ENCODE measurements around the gene ITPA. TPM values are rescaled to one million over a fixed set of nuclear protein-coding genes. Genes with fewer than 3 reads are reported as not detected.

ITPA gene
- total RNA-seq, 6 experiments from 2014 or later, result 62.3 to 76.7 (median 70.2) TPM

DNA sequence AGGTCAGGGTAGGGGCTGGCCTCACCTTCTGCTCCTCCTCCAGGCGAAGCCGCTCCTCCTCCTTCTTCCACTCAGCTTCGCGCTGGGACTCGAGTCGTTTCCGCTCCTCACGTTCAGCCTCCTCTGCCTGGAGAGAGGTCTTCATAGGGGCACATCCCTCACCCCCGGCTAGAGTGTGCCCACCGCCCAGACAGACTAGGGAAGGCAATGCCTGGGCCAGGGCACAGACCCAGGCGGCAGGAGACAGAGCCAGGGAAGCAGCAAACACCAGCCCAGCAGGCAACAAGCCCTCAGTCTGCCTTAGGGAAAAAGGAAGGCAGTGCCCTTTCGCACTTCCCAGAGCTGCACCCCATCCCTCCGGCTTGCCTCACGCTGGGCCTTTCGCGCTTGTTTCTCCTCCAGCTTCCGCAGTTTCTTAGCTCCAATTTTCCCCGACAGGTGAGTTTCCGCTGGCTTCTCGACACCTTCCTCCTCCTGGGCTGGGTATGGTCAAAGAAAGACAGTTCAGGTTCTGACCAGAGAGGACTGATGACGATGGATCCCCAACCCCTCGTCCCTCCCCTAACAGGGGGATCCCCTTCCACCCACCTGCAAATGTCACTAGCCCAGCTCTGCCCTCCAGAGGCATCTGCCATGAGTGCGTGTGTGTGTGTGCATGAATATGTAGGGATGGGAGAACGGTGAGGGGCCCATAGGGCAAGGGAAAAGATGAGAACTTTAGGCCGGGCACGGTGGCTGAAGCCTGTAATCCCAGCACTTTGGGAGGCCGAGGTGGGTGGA, 9.1 kb upstream of the ITPA start:
- TF ChIP-seq, protein P1, sequence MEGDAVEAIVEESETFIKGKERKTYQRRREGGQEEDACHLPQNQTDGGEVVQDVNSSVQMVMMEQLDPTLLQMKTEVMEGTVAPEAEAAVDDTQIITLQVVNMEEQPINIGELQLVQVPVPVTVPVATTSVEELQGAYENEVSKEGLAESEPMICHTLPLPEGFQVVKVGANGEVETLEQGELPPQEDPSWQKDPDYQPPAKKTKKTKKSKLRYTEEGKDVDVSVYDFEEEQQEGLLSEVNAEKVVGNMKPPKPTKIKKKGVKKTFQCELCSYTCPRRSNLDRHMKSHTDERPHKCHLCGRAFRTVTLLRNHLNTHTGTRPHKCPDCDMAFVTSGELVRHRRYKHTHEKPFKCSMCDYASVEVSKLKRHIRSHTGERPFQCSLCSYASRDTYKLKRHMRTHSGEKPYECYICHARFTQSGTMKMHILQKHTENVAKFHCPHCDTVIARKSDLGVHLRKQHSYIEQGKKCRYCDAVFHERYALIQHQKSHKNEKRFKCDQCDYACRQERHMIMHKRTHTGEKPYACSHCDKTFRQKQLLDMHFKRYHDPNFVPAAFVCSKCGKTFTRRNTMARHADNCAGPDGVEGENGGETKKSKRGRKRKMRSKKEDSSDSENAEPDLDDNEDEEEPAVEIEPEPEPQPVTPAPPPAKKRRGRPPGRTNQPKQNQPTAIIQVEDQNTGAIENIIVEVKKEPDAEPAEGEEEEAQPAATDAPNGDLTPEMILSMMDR (IDR thresholded peaks at IDR 0.05), result no peak
- no peak for DNase-seq
- H3K27ac Mint-ChIP-seq, result no peak overlapping the region
- H3K36me3 Mint-ChIP-seq (ENCODE audit: low read depth), result peaks cover 15% of the 10 kb centered on the region; the same call in 1 of the 2 replicates
- H3K4me1 Mint-ChIP-seq (ENCODE audit: low read depth), result peaks cover 12% of the 10 kb centered on the region; the same call in 1 of the 2 replicates
- H3K4me3 Mint-ChIP-seq, result no peak overlapping the region
- no peaks in the 10 kb centered on the region for H3K9me3 Mint-ChIP-seq
- no peaks in the 10 kb centered on the region for H3K27me3 Mint-ChIP-seq (ENCODE audit: insufficient read depth)

DNA sequence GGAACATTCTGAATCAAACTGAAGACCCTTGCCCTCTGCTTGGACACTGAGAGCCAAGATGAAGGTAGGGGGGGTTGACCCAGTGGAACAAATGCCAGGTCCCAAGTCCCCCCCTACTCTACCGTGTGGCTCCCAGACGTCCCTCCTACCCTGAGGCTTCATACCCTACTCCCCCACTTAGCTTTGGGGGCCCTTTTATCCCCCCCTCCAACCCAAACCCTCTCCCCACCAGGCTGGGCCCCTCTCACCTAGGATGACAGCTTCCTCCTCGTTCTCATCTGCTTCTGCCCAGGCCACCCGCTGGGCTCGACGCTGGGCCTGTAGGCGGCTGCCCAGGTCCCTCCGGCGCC, 6.4 kb upstream of the ITPA start:
- Mint-ChIP-seq H3K4me3 (peak overlapping the region; percentile 93; the same call in 1 of the 2 replicates), H3K27ac (no peak overlapping the region)

DNA sequence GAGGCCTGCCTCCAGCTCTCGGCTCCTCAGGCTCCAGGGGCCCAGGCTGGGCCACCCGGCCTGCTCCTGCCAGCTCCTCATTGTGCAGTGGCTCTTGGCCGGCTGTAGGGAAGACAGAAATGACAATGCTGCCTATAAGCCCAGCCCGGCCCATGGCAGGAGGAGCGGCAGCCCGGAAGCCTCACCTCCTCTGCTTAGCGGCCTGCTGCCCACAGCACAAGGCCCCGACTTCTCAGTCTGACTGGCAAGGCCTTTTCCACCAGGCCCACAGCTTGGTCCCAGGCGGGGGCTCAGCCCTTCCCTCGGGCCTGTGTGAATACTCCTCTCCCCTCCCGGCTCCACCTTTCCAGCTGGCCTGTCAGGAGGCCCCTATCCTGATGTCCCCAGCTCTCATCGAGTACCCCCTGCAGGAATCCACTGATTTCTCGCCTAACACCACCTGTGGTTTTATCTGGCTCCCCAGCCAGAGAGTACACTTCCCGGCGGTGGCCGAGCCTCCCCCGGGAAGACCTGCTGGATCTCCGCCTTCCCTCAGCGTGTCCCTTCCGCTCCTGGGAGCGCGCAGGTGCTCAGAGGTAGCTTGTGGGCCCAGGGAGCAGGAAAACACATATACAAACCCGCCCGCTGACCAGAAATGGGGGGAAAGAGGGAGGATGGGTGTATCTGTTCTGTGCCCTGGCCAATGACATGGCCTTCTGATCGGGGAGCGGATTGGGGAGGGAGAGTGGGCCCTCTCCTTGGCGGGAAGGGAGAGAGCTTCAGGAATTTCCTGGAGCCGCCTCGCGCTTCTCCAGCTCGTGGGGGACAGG, 5.8 kb upstream of the ITPA start:
- Mint-ChIP-seq H3K4me3 (peak overlapping the region; percentile 93), H3K9me3 (no peaks in the 10 kb centered on the region), H3K4me1 (ENCODE audit: low read depth) (peaks cover 17% of the 10 kb centered on the region), H3K27ac (peak overlapping the region; percentile 75), H3K27me3 (ENCODE audit: insufficient read depth) (no peaks in the 10 kb centered on the region), H3K36me3 (ENCODE audit: low read depth) (peaks cover 6% of the 10 kb centered on the region; the same call in 1 of the 2 replicates)
- DNase-seq, result no peak
- TF ChIP-seq, protein P1 (IDR thresholded peaks at IDR 0.05), result no peak

More for the DNA sequence above, 6.4 kb upstream of the ITPA start:
- peaks cover 12% of the 10 kb centered on the region; the same call in 1 of the 2 replicates for H3K4me1 Mint-ChIP-seq (ENCODE audit: low read depth)
- no peak for DNase-seq
- no peaks in the 10 kb centered on the region for H3K9me3 Mint-ChIP-seq
- TF ChIP-seq, protein P1 (IDR thresholded peaks at IDR 0.05), result no peak
- no peaks in the 10 kb centered on the region for H3K27me3 Mint-ChIP-seq (ENCODE audit: insufficient read depth)
- peaks cover 6% of the 10 kb centered on the region; the same call in 1 of the 2 replicates for H3K36me3 Mint-ChIP-seq (ENCODE audit: low read depth)

DNA sequence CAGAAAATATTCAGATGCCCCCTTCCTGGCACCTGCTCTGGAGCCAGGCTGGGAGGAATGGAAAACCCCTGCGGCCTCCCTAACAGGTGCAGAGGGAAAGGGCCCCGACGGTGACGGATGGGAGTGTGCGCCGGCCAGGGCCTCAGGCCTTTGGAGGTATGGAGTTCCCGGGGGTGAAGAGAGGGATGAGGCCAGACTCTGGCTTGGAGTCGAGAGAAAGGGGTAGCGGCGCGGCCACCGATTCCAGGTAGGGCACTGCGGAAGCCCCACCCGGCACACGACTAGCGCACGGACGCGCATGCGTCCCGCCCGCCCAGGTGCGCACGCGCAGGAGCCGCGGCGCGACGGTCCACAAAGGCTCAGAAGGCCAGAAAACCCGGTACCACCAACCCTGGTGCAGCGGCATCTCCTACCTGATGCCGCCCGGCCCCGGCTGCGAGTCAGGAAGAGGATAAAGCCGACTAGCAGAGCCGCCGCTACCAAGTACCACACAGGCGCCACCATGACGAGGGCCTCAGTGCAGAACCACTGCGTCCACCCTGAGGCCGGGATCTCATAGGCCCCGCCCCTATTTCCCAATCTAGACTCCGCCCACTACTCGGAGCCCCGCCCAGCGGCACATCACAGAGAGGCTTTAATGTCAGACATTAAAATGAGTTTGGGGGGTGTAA, 5.0 kb upstream of the ITPA start, which contains the start of gene DDRGK1:
TSS of gene DDRGK1 (minus strand) at position 559 of the 671 bp plus-strand sequence. CDS start at position 504, 55 bp downstream.
- TF ChIP-seq, protein P1 (IDR thresholded peaks at IDR 0.05), result no peak
- Mint-ChIP-seq H3K4me1 (ENCODE audit: low read depth) (peaks cover 22% of the 10 kb centered on the region), H3K9me3 (no peaks in the 10 kb centered on the region), H3K27me3 (ENCODE audit: insufficient read depth) (no peaks in the 10 kb centered on the region), H3K27ac (peak within 1 kb of the TSS; percentile 75), H3K4me3 (peak within 1 kb of the TSS; percentile 93), H3K36me3 (ENCODE audit: low read depth) (peaks cover 6% of the 10 kb centered on the region)
- DNase-seq, result peak; percentile 60

DNA sequence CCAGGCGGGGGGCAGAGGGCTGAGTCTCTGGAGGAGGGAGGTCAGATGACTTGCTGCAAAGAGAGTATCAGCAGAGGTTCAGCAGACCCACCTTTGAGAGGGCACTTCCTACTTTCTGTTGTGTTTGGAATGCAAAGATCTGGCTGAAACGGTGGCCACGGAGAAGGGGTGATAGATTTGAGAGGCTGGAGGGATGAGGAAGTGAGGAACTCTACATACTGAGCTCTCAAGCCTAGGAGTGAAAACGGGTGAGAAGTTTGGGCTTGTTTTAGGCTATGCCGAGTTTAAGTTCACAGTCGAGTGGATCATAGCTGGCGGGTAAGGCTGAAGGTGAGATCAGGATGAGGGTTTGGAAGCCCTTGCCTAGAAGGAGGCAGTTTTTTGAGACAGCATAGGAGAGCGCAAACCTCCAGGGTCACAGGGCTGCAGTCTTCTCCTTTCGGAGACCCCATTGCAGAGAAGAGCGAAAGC, 477 bp upstream of the ITPA start:
- H3K4me1 Mint-ChIP-seq (ENCODE audit: low read depth), result peaks cover 24% of the 10 kb centered on the region
- H3K9me3 Mint-ChIP-seq, result no peaks in the 10 kb centered on the region
- TF ChIP-seq, protein P1 (IDR thresholded peaks at IDR 0.05), result no peak
- peak overlapping the region; percentile 92 for H3K4me3 Mint-ChIP-seq
- H3K27ac Mint-ChIP-seq, result peak overlapping the region; percentile 88
- no peaks in the 10 kb centered on the region; the same call in none of the 2 replicates for H3K36me3 Mint-ChIP-seq (ENCODE audit: low read depth)
- H3K27me3 Mint-ChIP-seq (ENCODE audit: insufficient read depth), result no peaks in the 10 kb centered on the region; the same call in 1 of the 2 replicates
- DNase-seq, result no peak
